ENCODE measurements around the gene COL12A1.

The COL12A1 gene

DNA sequence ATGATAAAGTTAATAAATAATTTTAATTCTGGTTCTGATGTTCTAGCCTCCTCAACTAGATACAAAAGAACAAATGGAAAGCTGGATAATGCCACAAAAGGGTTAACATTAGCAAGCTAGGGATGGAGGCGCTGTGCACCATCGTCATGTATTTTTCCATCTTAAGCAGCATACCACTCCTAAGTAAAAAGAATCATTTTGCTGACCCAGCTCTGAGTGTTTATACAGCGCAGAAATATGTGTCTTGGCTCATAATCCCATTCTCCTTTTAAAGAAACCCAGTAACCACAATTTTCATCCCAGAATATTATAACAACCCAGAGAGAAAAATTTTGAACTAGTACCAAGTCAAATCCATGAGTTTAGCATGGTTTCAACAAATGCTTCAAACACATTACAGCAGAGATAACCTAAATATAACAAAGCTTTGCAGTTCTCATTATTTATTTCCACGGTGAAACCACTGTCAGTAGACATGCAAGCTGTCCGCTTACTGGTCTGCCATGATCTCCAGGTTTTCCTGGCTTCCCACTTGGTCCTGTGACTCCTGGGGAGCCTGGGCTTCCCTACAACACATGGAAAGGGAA is 111.1 kb downstream of the COL12A1 start:
- POLR2A ChIA-PET, result no interaction called here
- TF ChIP-seq, protein P1, sequence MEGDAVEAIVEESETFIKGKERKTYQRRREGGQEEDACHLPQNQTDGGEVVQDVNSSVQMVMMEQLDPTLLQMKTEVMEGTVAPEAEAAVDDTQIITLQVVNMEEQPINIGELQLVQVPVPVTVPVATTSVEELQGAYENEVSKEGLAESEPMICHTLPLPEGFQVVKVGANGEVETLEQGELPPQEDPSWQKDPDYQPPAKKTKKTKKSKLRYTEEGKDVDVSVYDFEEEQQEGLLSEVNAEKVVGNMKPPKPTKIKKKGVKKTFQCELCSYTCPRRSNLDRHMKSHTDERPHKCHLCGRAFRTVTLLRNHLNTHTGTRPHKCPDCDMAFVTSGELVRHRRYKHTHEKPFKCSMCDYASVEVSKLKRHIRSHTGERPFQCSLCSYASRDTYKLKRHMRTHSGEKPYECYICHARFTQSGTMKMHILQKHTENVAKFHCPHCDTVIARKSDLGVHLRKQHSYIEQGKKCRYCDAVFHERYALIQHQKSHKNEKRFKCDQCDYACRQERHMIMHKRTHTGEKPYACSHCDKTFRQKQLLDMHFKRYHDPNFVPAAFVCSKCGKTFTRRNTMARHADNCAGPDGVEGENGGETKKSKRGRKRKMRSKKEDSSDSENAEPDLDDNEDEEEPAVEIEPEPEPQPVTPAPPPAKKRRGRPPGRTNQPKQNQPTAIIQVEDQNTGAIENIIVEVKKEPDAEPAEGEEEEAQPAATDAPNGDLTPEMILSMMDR (IDR thresholded peaks at IDR 0.05; ENCODE audit: control extremely low read depth, extremely low read depth, low read depth, missing control alignments), result no peak
- CTCF ChIA-PET, result no interaction called here
- DNase-seq (ENCODE audit: extremely low spot score), result no peak

DNA sequence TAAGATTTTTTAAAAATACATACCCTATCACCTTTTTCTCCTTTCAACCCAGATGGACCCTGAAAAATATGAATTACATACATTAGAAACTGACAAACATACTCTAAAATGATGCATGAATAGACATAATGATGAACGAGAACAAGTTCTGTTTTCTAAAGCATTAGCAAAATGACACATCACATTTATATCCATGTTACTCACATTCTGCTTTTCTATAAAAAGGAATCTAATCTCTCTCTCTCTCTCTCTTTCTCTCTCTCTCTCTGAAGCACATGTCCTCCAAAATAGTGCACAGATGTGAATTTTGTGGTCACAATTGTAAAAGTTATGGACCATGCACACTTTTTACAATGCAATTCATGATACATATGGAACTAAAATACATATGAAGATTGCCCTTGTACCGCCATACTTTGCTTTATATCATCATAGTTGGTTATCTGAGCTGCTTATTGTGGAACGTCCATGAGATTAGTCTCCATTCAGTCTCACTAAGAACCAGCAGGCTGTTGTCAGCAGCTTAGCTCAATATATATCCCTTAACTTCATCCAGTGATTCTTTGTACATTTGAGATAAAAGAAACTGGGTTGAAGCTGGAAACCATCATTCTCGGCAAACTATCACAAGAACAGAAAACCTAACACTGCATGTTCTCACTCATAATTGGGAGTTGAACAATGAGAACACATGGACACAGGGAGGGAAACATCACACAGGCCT is 114.2 kb downstream of the COL12A1 start:
- TF ChIP-seq, protein P1 (IDR thresholded peaks at IDR 0.05; ENCODE audit: control extremely low read depth, extremely low read depth, low read depth, missing control alignments), result no peak
- ChIA-PET CTCF (interaction anchor here (1.5 kb wide), 1 partner anchor 9 kb away, joined by 3 read pairs; no protein-coding TSS in a partner anchor), POLR2A (no interaction called here)
- no peak for DNase-seq (ENCODE audit: extremely low spot score)

DNA sequence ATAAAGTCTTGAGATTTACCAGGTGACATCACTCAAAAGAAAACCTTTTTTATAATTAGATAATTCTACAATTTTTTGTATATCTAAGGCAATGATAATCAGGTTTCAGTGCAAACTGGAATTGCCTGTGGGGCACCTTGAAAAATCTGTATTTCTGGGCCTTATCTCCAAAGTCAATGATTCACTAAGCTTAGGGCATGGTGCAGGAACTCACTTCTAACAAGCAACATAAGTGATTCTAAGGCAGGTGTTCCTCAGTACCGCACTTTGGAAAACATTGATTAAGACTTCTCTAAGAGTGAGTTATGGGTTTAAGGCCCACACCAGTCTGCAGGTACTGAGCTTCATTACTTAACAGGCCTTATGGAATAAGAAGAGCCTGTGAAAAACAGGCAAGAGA is 115.3 kb downstream of the COL12A1 start:
- POLR2A ChIA-PET, result no interaction called here
- no peak for DNase-seq (ENCODE audit: extremely low spot score)
- TF ChIP-seq, protein P1 (IDR thresholded peaks at IDR 0.05; ENCODE audit: control extremely low read depth, extremely low read depth, low read depth, missing control alignments), result no peak
- CTCF ChIA-PET, result no interaction called here

DNA sequence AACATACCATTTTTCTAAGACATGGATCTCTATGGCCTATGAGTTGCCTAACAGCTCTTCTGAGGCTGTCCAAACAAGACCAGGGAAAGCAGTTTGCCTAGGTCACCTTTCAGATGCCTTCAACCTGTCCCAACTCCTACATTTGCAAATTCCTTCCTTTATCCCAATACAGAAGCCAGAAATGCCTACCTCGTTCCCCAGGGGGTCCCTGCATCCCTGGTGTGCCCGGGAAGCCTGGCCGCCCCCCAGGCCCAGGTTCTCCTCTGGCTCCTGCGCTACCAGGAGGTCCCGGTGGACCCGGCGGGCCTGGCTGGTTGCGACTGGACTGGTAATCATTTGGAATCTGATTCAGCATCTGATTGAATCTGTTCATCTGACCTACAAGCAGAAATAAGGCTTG is 115.9 kb downstream of the COL12A1 start:
- TF ChIP-seq, protein P1 (IDR thresholded peaks at IDR 0.05; ENCODE audit: control extremely low read depth, extremely low read depth, low read depth, missing control alignments), result no peak
- CTCF ChIA-PET, result no interaction called here
- POLR2A ChIA-PET, result no interaction called here
- no peak for DNase-seq (ENCODE audit: extremely low spot score)

DNA sequence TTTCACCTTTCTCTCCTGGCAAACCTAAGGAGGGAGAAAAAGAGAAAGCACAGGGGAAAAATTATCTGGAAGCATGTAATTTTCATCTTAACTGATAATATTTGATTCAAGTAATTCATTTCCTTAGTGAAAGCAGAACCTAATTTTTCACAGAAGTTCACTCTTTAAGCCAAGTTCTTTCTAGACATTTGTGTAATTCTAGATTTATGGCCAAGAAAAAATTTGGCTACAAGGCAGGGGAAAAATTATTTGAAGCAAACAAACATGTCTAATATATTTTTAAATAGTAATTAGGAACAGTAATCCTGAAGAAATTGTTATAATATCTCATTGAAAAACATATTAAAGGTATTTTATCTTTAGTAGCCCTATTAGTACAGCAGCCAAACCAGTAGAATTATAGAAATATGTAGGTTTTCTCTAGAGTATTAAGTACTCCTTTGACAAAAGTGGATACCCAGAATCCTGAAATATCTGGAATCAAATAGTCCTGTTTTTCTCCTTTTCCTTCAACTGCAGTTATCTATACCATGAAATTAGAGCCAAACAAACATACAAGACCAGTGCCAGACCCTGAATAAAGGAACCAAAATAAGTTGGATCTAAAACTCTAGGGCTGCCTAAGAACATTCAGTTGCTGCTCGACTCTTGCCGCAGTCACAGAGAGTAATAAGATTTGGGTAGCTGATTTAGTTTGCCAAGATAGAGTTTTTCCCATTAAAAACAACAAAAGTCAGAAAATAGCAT is 116.5 kb downstream of the COL12A1 start:
- DNase-seq (ENCODE audit: extremely low spot score), result no peak
- TF ChIP-seq, protein P1 (IDR thresholded peaks at IDR 0.05; ENCODE audit: control extremely low read depth, extremely low read depth, low read depth, missing control alignments), result no peak
- CTCF ChIA-PET, result no interaction called here
- POLR2A ChIA-PET, result no interaction called here

DNA sequence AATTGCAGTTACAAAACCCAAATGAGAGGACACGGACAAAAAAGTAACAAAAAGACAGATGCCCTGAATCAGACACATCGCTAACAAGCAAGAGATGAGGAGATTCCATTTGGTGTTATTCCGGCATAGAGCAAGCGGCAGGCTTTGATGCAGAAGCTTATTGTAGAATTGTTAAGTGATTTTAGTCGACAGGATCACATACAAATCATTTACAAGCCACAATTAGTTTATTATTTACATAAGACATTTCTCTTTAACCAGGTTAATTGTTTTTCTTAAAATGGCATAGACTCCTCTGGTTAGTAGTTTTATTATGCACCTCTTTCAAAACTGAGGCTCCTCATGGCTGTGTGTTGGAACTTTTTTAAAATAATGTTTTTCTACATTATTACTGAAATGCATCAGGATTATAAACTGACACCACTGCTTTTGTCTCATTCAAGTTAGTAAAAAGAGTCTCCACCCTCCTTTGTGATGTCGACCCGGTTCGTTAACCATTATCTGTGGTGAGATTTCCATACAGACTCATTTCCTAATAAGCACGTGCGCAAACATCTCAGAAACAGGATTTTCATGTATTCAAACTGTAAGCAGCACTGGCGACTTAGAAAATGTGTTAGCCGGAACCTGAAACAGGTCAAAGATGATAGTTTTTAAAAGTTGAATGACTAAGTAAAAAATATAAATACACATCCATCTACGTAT is 119.8 kb downstream of the COL12A1 start:
- TF ChIP-seq, protein P1 (IDR thresholded peaks at IDR 0.05; ENCODE audit: control extremely low read depth, extremely low read depth, low read depth, missing control alignments), result no peak
- ChIA-PET CTCF (no interaction called here), POLR2A (no interaction called here)
- no peak for DNase-seq (ENCODE audit: extremely low spot score)
